NCI-H510A treated with DMSO at 0.1 percent for 48 hours (cell line): ENCODE results near the gene SCNN1A.

Experiments used
- DNase-seq: peaks from one replicate; lab custom pipeline; 2025; lab: John Stamatoyannopoulos, UW

The SCNN1A gene

GRCh38 chr12:6334359-6334758 is 41.0 kb downstream of the SCNN1A start:
- no peak for DNase-seq

- no peak for DNase-seq
Observed at GRCh38 chr12:6333566-6333965, 41.8 kb downstream of the SCNN1A start.

GRCh38 chr12:6333029-6333428 is 42.3 kb downstream of the SCNN1A start:
- no peak for DNase-seq

- no peak for DNase-seq
Observed at GRCh38 chr12:6332459-6332858, 42.9 kb downstream of the SCNN1A start.

GRCh38 chr12:6330999-6331714 is 44.2 kb downstream of the SCNN1A start:
- DNase-seq = no peak

- DNase-seq = no peak
Observed at GRCh38 chr12:6330192-6330591, 45.2 kb downstream of the SCNN1A start.

- no peak for DNase-seq
Observed at GRCh38 chr12:6329703-6330064, 45.7 kb downstream of the SCNN1A start.

- no peak for DNase-seq
Observed at GRCh38 chr12:6328945-6329702, 46.2 kb downstream of the SCNN1A start.

GRCh38 chr12:6328045-6328779 is 47.2 kb downstream of the SCNN1A start:
- no peak for DNase-seq

GRCh38 chr12:6327229-6328041 is 47.9 kb downstream of the SCNN1A start:
- no peak for DNase-seq

GRCh38 chr12:6326316-6327228 is 48.8 kb downstream of the SCNN1A start:
- DNase-seq = no peak

GRCh38 chr12:6324936-6325750 is 50.2 kb downstream of the SCNN1A start:
- DNase-seq = no peak

- DNase-seq = no peak
Observed at GRCh38 chr12:6323995-6324711, 51.2 kb downstream of the SCNN1A start.

GRCh38 chr12:6323340-6323994 is 51.9 kb downstream of the SCNN1A start:
- peak; percentile 26 for DNase-seq

- no peak for DNase-seq
Observed at GRCh38 chr12:6322969-6323339, 52.4 kb downstream of the SCNN1A start.

GRCh38 chr12:6322352-6322751 is 53.0 kb downstream of the SCNN1A start:
- no peak for DNase-seq

- no peak for DNase-seq
Observed at GRCh38 chr12:6321905-6322304, 53.5 kb downstream of the SCNN1A start.

GRCh38 chr12:6319446-6319845 is 55.9 kb downstream of the SCNN1A start:
- DNase-seq = no peak

- no peak for DNase-seq
Observed at GRCh38 chr12:6318440-6318879, 56.9 kb downstream of the SCNN1A start.
